ENCODE measurements around the gene MAP3K5. TPM values are rescaled to one million over a fixed set of nuclear protein-coding genes. Genes with fewer than 3 reads are reported as not detected.

MAP3K5 gene
- total RNA-seq, 6 donors from 2014 or later, result 26.4 to 45.1 (median 41.8) TPM

- DNase-seq, result no peak
- Histone ChIP-seq H3K27me3 (no peaks in the 10 kb centered on the region), H3K4me3 (no peak overlapping the region), H3K27ac (no peak overlapping the region), H3K9me3 (no peaks in the 10 kb centered on the region), H3K36me3 (no peaks in the 10 kb centered on the region), H3K4me1 (peaks cover 23 to 43% (median 38%) of the 10 kb centered on the region in 4 donors)
- TF ChIP-seq EP300 (IDR thresholded peaks at IDR 0.05), result no peak
- TF ChIP-seq POLR2AphosphoS5 (IDR thresholded peaks at IDR 0.05), result no peak
- no peak for TF ChIP-seq POLR2A (IDR thresholded peaks at IDR 0.05)
- TF ChIP-seq, protein P1, sequence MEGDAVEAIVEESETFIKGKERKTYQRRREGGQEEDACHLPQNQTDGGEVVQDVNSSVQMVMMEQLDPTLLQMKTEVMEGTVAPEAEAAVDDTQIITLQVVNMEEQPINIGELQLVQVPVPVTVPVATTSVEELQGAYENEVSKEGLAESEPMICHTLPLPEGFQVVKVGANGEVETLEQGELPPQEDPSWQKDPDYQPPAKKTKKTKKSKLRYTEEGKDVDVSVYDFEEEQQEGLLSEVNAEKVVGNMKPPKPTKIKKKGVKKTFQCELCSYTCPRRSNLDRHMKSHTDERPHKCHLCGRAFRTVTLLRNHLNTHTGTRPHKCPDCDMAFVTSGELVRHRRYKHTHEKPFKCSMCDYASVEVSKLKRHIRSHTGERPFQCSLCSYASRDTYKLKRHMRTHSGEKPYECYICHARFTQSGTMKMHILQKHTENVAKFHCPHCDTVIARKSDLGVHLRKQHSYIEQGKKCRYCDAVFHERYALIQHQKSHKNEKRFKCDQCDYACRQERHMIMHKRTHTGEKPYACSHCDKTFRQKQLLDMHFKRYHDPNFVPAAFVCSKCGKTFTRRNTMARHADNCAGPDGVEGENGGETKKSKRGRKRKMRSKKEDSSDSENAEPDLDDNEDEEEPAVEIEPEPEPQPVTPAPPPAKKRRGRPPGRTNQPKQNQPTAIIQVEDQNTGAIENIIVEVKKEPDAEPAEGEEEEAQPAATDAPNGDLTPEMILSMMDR (IDR thresholded peaks at IDR 0.05), result no peak
- WGBS, 2 donors, result 87% methylated on average over 13 of the region's 13 CpGs
- ATAC-seq (ENCODE audit: low FRiP score in 2 of 2), result no peak
These were observed 42.8 kb downstream of the MAP3K5 start for GRCh38 chr6:136749359-136749997.

GRCh38 chr6:136747507-136747906 is 44.8 kb downstream of the MAP3K5 start:
- 100% methylated on average over 1 of the region's 1 CpG for WGBS, 2 donors
- no peak for TF ChIP-seq POLR2AphosphoS5 (IDR thresholded peaks at IDR 0.05)
- no peak for TF ChIP-seq POLR2A (IDR thresholded peaks at IDR 0.05)
- TF ChIP-seq EP300 (IDR thresholded peaks at IDR 0.05), result no peak
- TF ChIP-seq, protein P1 (IDR thresholded peaks at IDR 0.05), result no peak
- DNase-seq (no peak), ATAC-seq (ENCODE audit: low FRiP score in 2 of 2) (no peak)
- no peak overlapping the region for H3K27ac ChIP-seq
- no peaks in the 10 kb centered on the region for H3K36me3 ChIP-seq
- no peak overlapping the region for H3K4me3 ChIP-seq
- H3K4me1 ChIP-seq, result peaks cover 15 to 30% (median 27%) of the 10 kb centered on the region in 4 donors
- H3K9me3 ChIP-seq, result no peaks in the 10 kb centered on the region
- H3K27me3 ChIP-seq, result no peaks in the 10 kb centered on the region

- H3K9me3 ChIP-seq, result no peaks in the 10 kb centered on the region
- TF ChIP-seq, protein P1 (IDR thresholded peaks at IDR 0.05), result no peak
- TF ChIP-seq POLR2A (IDR thresholded peaks at IDR 0.05), result no peak
- no peak for TF ChIP-seq EP300 (IDR thresholded peaks at IDR 0.05)
- no peak for TF ChIP-seq POLR2AphosphoS5 (IDR thresholded peaks at IDR 0.05)
- no peaks in the 10 kb centered on the region for H3K36me3 ChIP-seq
- no peaks in the 10 kb centered on the region for H3K27me3 ChIP-seq
- H3K4me1 ChIP-seq, result peaks cover 7 to 21% (median 8%) of the 10 kb centered on the region in 4 donors
- DNase-seq (no peak), ATAC-seq (ENCODE audit: low FRiP score in 2 of 2) (no peak)
- 72 to 74% methylated on average over 6 of the region's 6 CpGs for WGBS, 2 donors
- no peak overlapping the region for H3K4me3 ChIP-seq
- no peak overlapping the region for H3K27ac ChIP-seq
These were observed 47.0 kb downstream of the MAP3K5 start for GRCh38 chr6:136745300-136745699.

DNA sequence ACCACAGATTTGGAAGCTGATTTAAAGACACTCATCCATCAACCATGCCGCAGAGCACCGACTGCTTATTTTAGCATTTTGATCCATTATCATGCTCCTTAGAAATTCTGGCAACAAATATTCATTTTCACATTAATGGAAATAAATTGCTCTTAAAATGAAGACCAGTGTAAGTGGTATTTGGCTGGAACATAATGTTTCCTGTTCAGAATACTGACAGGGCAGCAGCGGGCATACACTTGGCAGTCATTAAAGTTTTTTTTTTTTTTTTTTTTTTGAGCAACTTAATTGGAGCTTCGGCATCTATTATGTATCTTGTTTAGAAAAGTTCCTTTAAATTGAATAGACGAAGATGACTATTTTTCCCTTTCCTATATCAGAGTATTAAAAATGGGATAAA is 47.4 kb downstream of the MAP3K5 start:
- H3K9me3 ChIP-seq, result no peaks in the 10 kb centered on the region
- 56 to 67% methylated on average over 5 of the region's 5 CpGs for WGBS, 2 donors
- no peak for ATAC-seq (ENCODE audit: low FRiP score in 2 of 2)

More for the DNA sequence above, 47.4 kb downstream of the MAP3K5 start:
- TF ChIP-seq EP300 (IDR thresholded peaks at IDR 0.05), result no peak
- TF ChIP-seq, protein P1 (IDR thresholded peaks at IDR 0.05), result no peak
- no peak for TF ChIP-seq POLR2A (IDR thresholded peaks at IDR 0.05)
- TF ChIP-seq POLR2AphosphoS5 (IDR thresholded peaks at IDR 0.05), result no peak
- peaks cover 4 to 19% (median 8%) of the 10 kb centered on the region in 4 donors for H3K4me1 ChIP-seq
- no peak overlapping the region for H3K27ac ChIP-seq
- H3K27me3 ChIP-seq, result no peaks in the 10 kb centered on the region
- no peak for DNase-seq
- no peak overlapping the region for H3K4me3 ChIP-seq
- H3K36me3 ChIP-seq, result no peaks in the 10 kb centered on the region
